Sciatic nerve (tissue), 2 donors: ENCODE measurements around the gene CDH13. TPM values are rescaled to one million over a fixed set of nuclear protein-coding genes. Genes with fewer than 3 reads are reported as not detected.
A peak's percentile ranks its signal among the peaks of the same experiment; 100 is the strongest.

Experiments used
- ATAC-seq: fragments of 200-7000 bp; cut with Tn5 transposase; one replicate; pipeline ENCODE4 v1.9.1; 2020; ENCODE audit warnings: mild to moderate bottlenecking, moderate library complexity
- DNase-seq: peaks from one replicate; pipeline ENCODE4 v3.0.0-alpha.2; 2020; ENCODE audit warnings: low spot score
- intact Hi-C: fragments of 100-400 bp; cut with DNase I; formaldehyde crosslinking; loops from one replicate; pipeline ENCODE4 v1.14.2; 2022
- total RNA-seq: library from RNA; stranded (reverse); fragmentation: NEBNext Ultra II Directional; extraction: Animal tissue kit (Norgen Biotek cat#: 25700); gene quantifications from one replicate; pipeline ENCODE4 v1.2.1, GENCODE V29; 2021
- donor health status: DM: no; HTN: no; CAD: no.
- donor health status: DM: no; HTN: no; CAD: no.

The CDH13 gene
- total RNA-seq, 1 donor from 2014 or later = 7.5 TPM

- no peak for ATAC-seq
- intact Hi-C loops = no loop called here
Observed at GRCh38 chr16:83762141-83762991, 1135.6 kb downstream of the CDH13 start.

DNA sequence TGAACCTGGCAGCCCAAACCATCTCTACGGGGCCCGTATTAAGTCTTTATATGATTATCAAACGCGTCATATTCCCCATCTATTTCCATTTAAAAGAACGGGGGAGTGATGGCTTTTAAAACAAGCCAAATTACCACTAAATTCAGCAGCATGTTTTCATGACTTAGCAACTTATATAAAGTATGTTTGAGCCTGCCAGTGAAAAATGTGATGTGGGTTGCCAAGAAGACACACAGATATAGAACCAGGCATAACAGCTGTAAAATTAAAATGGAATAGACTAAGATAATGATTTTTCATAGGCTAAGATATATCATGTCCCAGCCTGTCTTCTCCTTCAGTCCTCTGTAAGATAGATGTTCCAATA is 1136.2 kb downstream of the CDH13 start:
- intact Hi-C loops = no loop called here
- ATAC-seq (no peak), DNase-seq (no peak)

More at GRCh38 chr16:83762141-83762991, 1135.6 kb downstream of the CDH13 start:
- no peak for DNase-seq

- DNase-seq (no peak), ATAC-seq (peak; percentile 30)
- intact Hi-C loops = no loop called here
Observed at GRCh38 chr16:83768986-83769385, 1142.2 kb downstream of the CDH13 start.

DNA sequence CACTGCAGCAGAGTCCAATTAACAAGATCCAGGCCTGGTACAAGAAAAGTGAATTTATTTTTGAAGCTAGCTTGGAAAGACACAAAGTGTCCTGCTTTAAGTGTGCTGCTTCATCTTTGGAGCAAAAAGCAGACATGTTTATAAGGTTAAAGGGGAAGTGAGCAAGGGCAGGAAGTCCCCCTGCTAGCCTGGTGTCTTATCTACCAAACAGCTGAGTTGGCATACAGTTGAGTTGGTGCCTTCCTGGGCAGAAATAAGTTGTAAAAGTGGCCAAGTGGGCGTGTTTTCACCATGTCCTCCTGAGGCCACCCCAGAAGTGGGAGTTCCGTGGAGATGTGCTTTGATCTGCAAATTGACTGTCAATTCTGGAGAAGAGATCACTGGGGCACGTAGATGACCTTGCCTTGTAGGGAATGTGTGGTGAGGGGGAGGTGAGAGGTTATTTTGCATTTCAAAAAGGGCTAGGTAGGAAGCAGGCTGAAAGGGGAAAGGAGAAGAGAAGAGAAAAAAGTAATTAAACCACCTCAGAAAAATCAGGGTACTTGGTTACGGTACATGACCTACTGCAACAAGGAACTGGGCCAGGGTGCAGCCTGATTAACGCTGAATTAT is 1142.7 kb downstream of the CDH13 start:
- DNase-seq (no peak), ATAC-seq (peak; percentile 65)
- intact Hi-C loops = no loop called here

- ATAC-seq (no peak), DNase-seq (no peak)
- intact Hi-C loops = no loop called here
Observed at GRCh38 chr16:83771306-83771942, 1144.7 kb downstream of the CDH13 start.

GRCh38 chr16:83772806-83773205 is 1146.0 kb downstream of the CDH13 start:
- ATAC-seq (no peak), DNase-seq (no peak)
- intact Hi-C loops = no loop called here

DNA sequence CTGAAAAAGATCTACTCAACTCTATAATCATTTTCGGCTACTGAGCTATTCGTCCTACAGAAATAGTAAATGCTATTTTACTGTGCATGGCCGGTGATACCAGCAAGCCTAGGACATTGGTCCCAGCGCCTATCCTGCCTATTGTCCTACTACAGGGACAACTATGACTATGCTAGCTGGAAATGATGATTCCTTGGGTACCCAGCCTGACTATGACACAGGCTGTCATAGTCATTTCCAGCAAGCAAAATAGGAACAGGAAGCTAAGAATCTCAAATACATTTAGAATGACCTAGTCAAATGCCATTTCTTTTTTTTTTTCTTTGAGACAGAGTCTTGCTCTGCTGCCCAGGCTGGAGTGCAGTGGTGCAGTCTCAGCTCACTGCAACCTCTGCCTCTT is 1147.3 kb downstream of the CDH13 start:
- DNase-seq (no peak), ATAC-seq (no peak)
- intact Hi-C loops = no loop called here

DNA sequence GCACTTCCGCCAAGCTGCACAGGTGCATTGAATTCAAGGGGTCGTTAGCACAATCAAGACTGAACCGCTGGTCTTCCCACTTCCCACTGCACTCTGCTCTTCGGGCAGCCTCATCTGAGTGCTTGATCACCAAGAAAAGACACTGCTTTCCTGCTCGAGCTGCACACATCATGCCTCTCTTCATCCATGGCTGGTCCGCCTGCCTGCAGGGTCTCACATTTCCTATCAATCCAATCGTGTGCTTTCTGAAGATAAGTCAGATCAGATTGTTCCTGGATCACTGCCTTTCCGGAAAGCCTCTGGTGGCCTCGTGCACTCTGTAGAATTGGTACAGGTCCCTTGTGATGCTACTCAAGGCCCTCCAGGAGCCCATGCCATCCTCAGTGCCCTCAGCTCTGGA is 1150.2 kb downstream of the CDH13 start:
- ATAC-seq (no peak), DNase-seq (no peak)
- intact Hi-C loops = no loop called here

- intact Hi-C loops = no loop called here
- DNase-seq = no peak
- peak; percentile 45 for ATAC-seq
Observed at GRCh38 chr16:83779886-83780285, 1153.1 kb downstream of the CDH13 start.

GRCh38 chr16:83785455-83785854 is 1158.7 kb downstream of the CDH13 start:
- intact Hi-C loops = no loop called here
- DNase-seq (no peak), ATAC-seq (no peak)

DNA sequence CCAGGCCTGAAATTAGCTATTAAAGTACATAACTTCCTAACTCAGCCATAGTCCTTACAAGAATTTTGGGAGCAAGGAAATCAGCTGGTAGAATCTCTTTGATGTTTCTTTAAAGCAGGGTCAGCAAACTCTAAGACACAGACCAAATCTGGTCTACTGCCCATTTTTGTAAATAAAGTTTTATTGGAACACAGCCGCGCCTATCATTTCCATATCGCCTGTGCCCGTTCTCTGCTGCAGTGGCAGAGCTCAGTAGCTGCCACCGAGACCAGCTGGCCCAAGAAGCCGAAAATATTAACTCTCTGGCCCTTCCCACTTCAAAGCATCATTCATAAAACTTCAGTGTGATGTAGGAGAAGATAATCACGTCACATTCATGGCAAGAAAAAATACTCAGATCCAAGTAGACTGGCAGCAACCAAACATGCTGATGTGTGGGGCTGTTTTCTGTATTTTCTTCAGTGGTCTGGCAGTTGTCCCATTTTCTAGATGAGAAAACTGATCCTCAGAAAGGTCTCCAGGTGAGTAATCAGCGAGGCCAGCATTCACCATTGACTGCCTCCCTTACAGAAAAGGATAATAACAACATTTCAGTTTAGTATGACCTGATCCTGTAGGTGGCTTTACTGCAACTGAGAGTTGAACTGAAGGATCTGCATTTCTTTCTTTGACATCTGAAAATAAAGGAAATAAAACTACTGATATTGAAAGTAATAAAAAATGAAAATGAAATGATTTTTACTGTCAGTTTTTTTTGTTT is 1163.1 kb downstream of the CDH13 start:
- ATAC-seq (no peak), DNase-seq (no peak)
- intact Hi-C loops = no loop called here

DNA sequence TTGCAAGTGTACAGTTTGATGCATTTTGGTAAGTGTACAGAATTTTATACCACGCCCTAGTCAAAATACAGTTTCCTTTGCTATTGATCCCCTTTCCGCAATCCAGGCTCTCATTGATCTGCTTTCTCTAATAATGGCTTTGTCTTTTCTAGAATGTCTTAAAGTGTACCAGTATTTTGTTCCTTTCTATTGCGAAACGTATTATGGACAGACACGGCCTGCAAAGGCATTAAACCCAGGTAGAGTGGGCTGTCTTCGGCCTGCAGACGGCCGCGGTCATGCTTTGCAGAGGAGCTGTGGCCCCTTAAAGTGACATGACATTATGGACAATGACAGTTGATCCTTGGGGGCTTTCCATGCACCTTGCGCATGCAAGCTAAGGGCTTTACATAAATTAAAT is 1165.1 kb downstream of the CDH13 start:
- DNase-seq (no peak), ATAC-seq (no peak)
- intact Hi-C loops = no loop called here

DNA sequence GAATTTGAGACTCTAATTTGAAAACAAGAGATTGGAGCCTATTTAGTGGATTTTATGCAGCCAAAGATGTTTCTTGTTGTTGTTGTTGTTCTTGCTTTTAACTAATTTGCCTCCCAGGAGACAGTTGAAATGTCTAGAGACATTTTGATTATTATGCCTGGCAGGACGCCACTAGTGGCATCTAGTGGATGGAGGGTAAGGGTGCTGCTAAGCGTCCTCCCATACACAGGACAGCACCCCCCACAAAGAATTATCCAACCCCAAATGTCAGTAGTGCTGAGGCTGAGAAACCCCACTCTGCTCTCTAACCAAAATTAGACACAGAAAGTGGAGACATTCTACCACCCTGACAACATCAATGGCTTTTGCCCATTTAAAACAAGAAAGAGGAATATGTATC is 1165.6 kb downstream of the CDH13 start:
- ATAC-seq (no peak), DNase-seq (no peak)
- intact Hi-C loops = no loop called here

GRCh38 chr16:83793179-83793578 is 1166.4 kb downstream of the CDH13 start:
- DNase-seq (no peak), ATAC-seq (no peak)

GRCh38 chr16:83794860-83795554 is 1168.2 kb downstream of the CDH13 start:
- DNase-seq (no peak), ATAC-seq (no peak)
- intact Hi-C loops = no loop called here

More at GRCh38 chr16:83793179-83793578, 1166.4 kb downstream of the CDH13 start:
- intact Hi-C loops = no loop called here

DNA sequence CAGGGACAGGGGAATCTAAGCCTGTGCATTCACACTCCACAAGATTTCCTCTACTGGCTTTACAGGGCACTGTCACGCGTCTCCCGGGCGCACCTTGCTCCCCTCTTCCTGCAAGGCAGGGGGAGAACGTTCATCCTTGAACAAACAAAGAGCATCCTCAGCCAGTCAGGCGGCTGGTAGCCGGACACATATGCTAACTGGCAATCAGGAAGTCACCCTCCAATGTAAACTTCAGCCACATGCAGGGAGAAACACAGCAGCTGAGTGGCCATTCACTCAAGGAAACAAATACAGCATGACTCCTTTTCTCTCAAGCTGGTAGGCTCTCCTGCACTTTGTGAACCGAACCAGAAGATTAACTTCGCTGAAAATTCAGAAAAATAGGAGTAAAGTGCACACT is 1170.2 kb downstream of the CDH13 start:
- DNase-seq (no peak), ATAC-seq (no peak)
- intact Hi-C loops = no loop called here

- ATAC-seq (no peak), DNase-seq (no peak)
- intact Hi-C loops = no loop called here
Observed at GRCh38 chr16:83799336-83799735, 1172.6 kb downstream of the CDH13 start.

GRCh38 chr16:83802135-83802534 is 1175.4 kb downstream of the CDH13 start:
- intact Hi-C loops = no loop called here
- ATAC-seq = peak; percentile 51

More at GRCh38 chr16:83802135-83802534, 1175.4 kb downstream of the CDH13 start:
- DNase-seq = no peak
